Activated CD4-positive, alpha-beta T cell treated with anti-CD3 and anti-CD28 coated beads, Interleukin-2, amount 10 ng/mL, durations not matched to agents 24 days and 14 days (primary cell): ENCODE measurements around the gene ANP32B. TPM values are rescaled to one million over a fixed set of nuclear protein-coding genes. Genes with fewer than 3 reads are reported as not detected.
A peak's percentile ranks its signal among the peaks of the same experiment; 100 is the strongest.

ENCODE experiments used
- DNase-seq: peaks from one replicate; pipeline ENCODE4 v3.0.0; 2022
- H3K27ac Mint-ChIP-seq: one replicate; pipeline ENCODE4 v1.8.0; 2022; ENCODE audit warnings: mild to moderate bottlenecking, mixed read lengths
- H3K27me3 Mint-ChIP-seq: one replicate; pipeline ENCODE4 v1.8.0; 2022; ENCODE audit warnings: mixed read lengths
- H3K36me3 Mint-ChIP-seq: one replicate; pipeline ENCODE4 v1.8.0; 2022; ENCODE audit warnings: low read depth, mild to moderate bottlenecking, mixed read lengths
- H3K4me1 Mint-ChIP-seq: one replicate; pipeline ENCODE4 v1.8.0; 2021; ENCODE audit warnings: mixed read lengths
- H3K4me3 Mint-ChIP-seq: one replicate; pipeline ENCODE4 v1.8.0; 2022; ENCODE audit warnings: mild to moderate bottlenecking, moderate library complexity, mixed read lengths
- H3K9me3 Mint-ChIP-seq: one replicate; pipeline ENCODE4 v1.8.0; 2021; ENCODE audit warnings: mixed read lengths
- intact Hi-C: fragments of 100-400 bp; cut with micrococcal nuclease; formaldehyde crosslinking; loops from one replicate; pipeline ENCODE4 v1.15.1; 2023
- total RNA-seq: library from RNA; stranded (reverse); gene quantifications from 2 replicates; pipeline ENCODE4 v1.2.3, GENCODE V29; 2022

Gene ANP32B
- total RNA-seq, 1 donor from 2014 or later, result 333 TPM

- DNase-seq, result no peak
- peaks cover 29% of the 10 kb centered on the region for H3K4me1 Mint-ChIP-seq
- intact Hi-C loops, result loop anchor here (2.0 to 5.0 kb wide), 3 partner anchors 42 to 200 kb away; partner anchors contain the start of gene CORO2A
These were observed 74.1 kb downstream of the ANP32B start for GRCh38 chr9:98057138-98057799.

GRCh38 chr9:98062161-98062560 is 79.0 kb downstream of the ANP32B start:
- Mint-ChIP-seq H3K9me3 (no peaks in the 10 kb centered on the region), H3K4me3 (no peak overlapping the region), H3K27me3 (no peaks in the 10 kb centered on the region), H3K4me1 (peaks cover 13% of the 10 kb centered on the region), H3K36me3 (peaks cover 40% of the 10 kb centered on the region), H3K27ac (no peak overlapping the region)
- intact Hi-C loops, result no loop called here
- no peak for DNase-seq

More at GRCh38 chr9:98057138-98057799, 74.1 kb downstream of the ANP32B start:
- Mint-ChIP-seq H3K27me3 (no peaks in the 10 kb centered on the region), H3K27ac (peak overlapping the region; percentile 97), H3K36me3 (peaks cover 20% of the 10 kb centered on the region), H3K4me3 (peak overlapping the region; percentile 93), H3K9me3 (no peaks in the 10 kb centered on the region)

- DNase-seq, result no peak
- Mint-ChIP-seq H3K9me3 (no peaks in the 10 kb centered on the region), H3K27me3 (no peaks in the 10 kb centered on the region), H3K36me3 (peaks cover 41% of the 10 kb centered on the region), H3K4me1 (peaks cover 8% of the 10 kb centered on the region), H3K27ac (no peak overlapping the region), H3K4me3 (no peak overlapping the region)
- intact Hi-C loops, result no loop called here
These were observed 81.7 kb downstream of the ANP32B start for GRCh38 chr9:98064623-98065392.

Other genes starting within 250 kb of the ANP32B start
- not detected in 2 replicates for gene FOXE1, start 130.1 kb upstream of the ANP32B start, total RNA-seq
- gene TRMO, start 60.8 kb upstream of the ANP32B start, total RNA-seq, result 9.8 and 13.0 TPM in 2 replicates
- 0.38 and 0.54 TPM in 2 replicates for gene HEMGN, start 45.2 kb upstream of the ANP32B start, total RNA-seq
- 54.0 and 57.1 TPM in 2 replicates for gene NANS, start 73.4 kb downstream of the ANP32B start, total RNA-seq
- 47.3 and 47.8 TPM in 2 replicates for gene TRIM14, start 135.9 kb downstream of the ANP32B start, total RNA-seq
- gene CORO2A, start 209.3 kb downstream of the ANP32B start, total RNA-seq, result 0.92 and 1.4 TPM in 2 replicates